H9 (cell line): ENCODE data around the gene RBM15. TPM values are rescaled to one million over a fixed set of nuclear protein-coding genes. Genes with fewer than 3 reads are reported as not detected.
A peak's percentile ranks its signal among the peaks of the same experiment; 100 is the strongest.

Experiments used
- DNase-seq: peaks from one replicate; pipeline ENCODE4 v3.0.0-alpha.2; 2017
- H2AFZ ChIP-seq: one replicate; pipeline ENCODE4 v1.6.1; 2013; ENCODE audit warnings: mild to moderate bottlenecking, low read length, control low read depth, moderate library complexity
- H2AK5ac ChIP-seq: 2 replicates; pipeline ENCODE4 v1.6.1; 2013; ENCODE audit warnings: low read length, control low read depth, mixed read lengths; ENCODE audit not compliant: insufficient read length
- H2BK120ac ChIP-seq: one replicate; pipeline ENCODE4 v1.6.1; 2013; ENCODE audit warnings: low read depth, mild to moderate bottlenecking, low read length, control low read depth, inconsistent platforms; ENCODE audit not compliant: poor library complexity, severe bottlenecking
- H2BK12ac ChIP-seq: 2 replicates; pipeline ENCODE4 v1.6.1; 2013; ENCODE audit warnings: low read length, control low read depth, mixed read lengths, low read depth; ENCODE audit not compliant: insufficient read length
- H2BK15ac ChIP-seq: 2 replicates; pipeline ENCODE4 v1.6.1; 2013; ENCODE audit warnings: low read depth, low read length, control low read depth
- H2BK20ac ChIP-seq: one replicate; pipeline ENCODE4 v1.6.1; 2013; ENCODE audit warnings: low read depth, mild to moderate bottlenecking, low read length, control low read depth, inconsistent platforms; ENCODE audit not compliant: poor library complexity, severe bottlenecking
- H2BK5ac ChIP-seq: 2 replicates; pipeline ENCODE4 v1.6.1; 2013; ENCODE audit warnings: low read length, control low read depth, mixed read lengths; ENCODE audit not compliant: insufficient read length
- H3K14ac ChIP-seq: 2 replicates; pipeline ENCODE4 v1.6.1; 2013; ENCODE audit warnings: low read length, control low read depth; ENCODE audit not compliant: insufficient read depth
- H3K18ac ChIP-seq: 2 replicates; pipeline ENCODE4 v1.6.1; 2013; ENCODE audit warnings: low read depth, mild to moderate bottlenecking, mixed read lengths, low read length, control low read depth; ENCODE audit not compliant: insufficient read length
- H3K23ac ChIP-seq: 2 replicates; pipeline ENCODE4 v1.6.1; 2013; ENCODE audit warnings: low read length, control low read depth, mixed read lengths, low read depth; ENCODE audit not compliant: insufficient read length
- H3K23me2 ChIP-seq: 2 replicates; pipeline ENCODE4 v1.6.1; 2013; ENCODE audit warnings: low read depth, mild to moderate bottlenecking, mixed read lengths, low read length, control low read depth; ENCODE audit not compliant: insufficient read length, poor library complexity, severe bottlenecking
- H3K27ac ChIP-seq: 2 replicates; pipeline ENCODE4 v1.5.1; 2013; ENCODE audit warnings: low read length, control low read depth, mixed read lengths, low read depth; ENCODE audit not compliant: insufficient read length
- H3K27me3 ChIP-seq: 2 replicates; pipeline ENCODE4 v1.6.1; 2013; ENCODE audit warnings: low read length, control low read depth, inconsistent platforms; ENCODE audit not compliant: insufficient read depth
- H3K4ac ChIP-seq: 2 replicates; pipeline ENCODE4 v1.6.1; 2013; ENCODE audit warnings: low read depth, mild to moderate bottlenecking, control low read depth, inconsistent platforms, low read length, moderate library complexity
- H3K4me1 ChIP-seq: 2 replicates; pipeline ENCODE4 v1.6.1; 2013; ENCODE audit warnings: low read length, control low read depth, inconsistent platforms; ENCODE audit not compliant: insufficient read depth
- H3K4me2 ChIP-seq: 2 replicates; pipeline ENCODE4 v1.6.1; 2013; ENCODE audit warnings: low read length, control low read depth, mixed read lengths; ENCODE audit not compliant: insufficient read length, insufficient read depth
- H3K56ac ChIP-seq: 2 replicates; pipeline ENCODE4 v1.6.1; 2013; ENCODE audit warnings: low read depth, mild to moderate bottlenecking, mixed read lengths, low read length, control low read depth; ENCODE audit not compliant: insufficient read length
- H3K79me1 ChIP-seq: 2 replicates; pipeline ENCODE4 v1.6.1; 2013; ENCODE audit warnings: low read depth, mild to moderate bottlenecking, moderate library complexity, low read length, control low read depth, inconsistent platforms; ENCODE audit not compliant: insufficient read depth, poor library complexity, severe bottlenecking
- H3K79me2 ChIP-seq: 2 replicates; pipeline ENCODE4 v1.6.1; 2013; ENCODE audit warnings: low read length, control low read depth, inconsistent platforms; ENCODE audit not compliant: insufficient read depth
- H3K9ac ChIP-seq: 2 replicates; pipeline ENCODE4 v1.6.1; 2013; ENCODE audit warnings: low read length, control low read depth, mixed read lengths; ENCODE audit not compliant: insufficient read length; ENCODE audit errors: extremely low read depth
- H3K9me3 ChIP-seq: one replicate; pipeline ENCODE4 v1.6.1; 2013; ENCODE audit warnings: low read depth, low read length, inconsistent platforms; ENCODE audit not compliant: control insufficient read depth
- H3T11ph ChIP-seq: one replicate; pipeline ENCODE4 v1.6.1; 2013; ENCODE audit warnings: mild to moderate bottlenecking, low read length, control low read depth, inconsistent platforms
- H4K20me1 ChIP-seq: one replicate; pipeline ENCODE4 v1.6.1; 2013; ENCODE audit not compliant: control insufficient read depth, insufficient read length, insufficient read depth
- H4K5ac ChIP-seq: 2 replicates; pipeline ENCODE4 v1.6.1; 2013; ENCODE audit warnings: low read depth, mild to moderate bottlenecking, mixed read lengths, low read length, control low read depth; ENCODE audit not compliant: insufficient read length
- H4K8ac ChIP-seq: replicated peaks from 2 replicates; pipeline ENCODE4 v1.6.1; 2013; ENCODE audit warnings: low read length, control low read depth, mixed read lengths, low read depth; ENCODE audit not compliant: insufficient read length
- H4K91ac ChIP-seq: 2 replicates; pipeline ENCODE4 v1.6.1; 2013; ENCODE audit warnings: low read depth, mild to moderate bottlenecking, moderate library complexity, mixed read lengths, low read length, control low read depth; ENCODE audit not compliant: insufficient read length
- H3K27ac Mint-ChIP-seq, 3 experiments: 2 replicates in 2 of 3; 3 replicates in 1 of 3; pipeline ENCODE4 v1.8.0; 2020 to 2021; ENCODE audit warnings: mixed read lengths in 3 of 3, mild to moderate bottlenecking in 1 of 3, moderate library complexity in 1 of 3
- H3K27me3 Mint-ChIP-seq: 2 replicates; pipeline ENCODE4 v1.8.0; 2021; ENCODE audit warnings: low read depth, mild to moderate bottlenecking, moderate library complexity, mixed read lengths
- H3K36me3 Mint-ChIP-seq, 3 experiments: 2 replicates in 2 of 3; 3 replicates in 1 of 3; pipeline ENCODE4 v1.8.0; 2020 to 2021; ENCODE audit warnings: low read depth in 3 of 3, mixed read lengths in 3 of 3; ENCODE audit not compliant: insufficient read depth in 1 of 3
- H3K4me1 Mint-ChIP-seq, 2 experiments: 2 replicates each; pipeline ENCODE4 v1.8.0; 2020; ENCODE audit warnings: mixed read lengths in 2 of 2
- H3K4me3 Mint-ChIP-seq, 2 experiments: 2 replicates in 1 of 2; 3 replicates in 1 of 2; pipeline ENCODE4 v1.8.0; 2020 to 2021; ENCODE audit warnings: mild to moderate bottlenecking in 2 of 2, mixed read lengths in 2 of 2, moderate library complexity in 1 of 2
- H3K9me3 Mint-ChIP-seq, 2 experiments: 2 replicates in 1 of 2; 3 replicates in 1 of 2; pipeline ENCODE4 v1.8.0; 2020; ENCODE audit warnings: mild to moderate bottlenecking in 2 of 2, mixed read lengths in 2 of 2, moderate library complexity in 1 of 2
- WGBS: extraction: QIAGEN DNeasy Blood & Tissue Kit; methylation state at CpG from one replicate; pipeline ENCODE4 v1.1.7; 2013; ENCODE audit warnings: missing lambda C conversion rate, low lambda C conversion rate, mixed read lengths; ENCODE audit not compliant: insufficient read length; ENCODE audit errors: extremely low coverage; 5-methylcytosine and 5-hydroxymethylcytosine counted together
- total RNA-seq: library from RNA; stranded (reverse); gene quantifications from 2 replicates; pipeline ENCODE4 v1.2.1, GENCODE V29; 2021
- TF ChIP-seq, protein P1 (sequence below): fragments of 200-600 bp; sonication (generic); conservative IDR thresholded peaks from 3 replicates; pipeline ENCODE4 v1.8.0; 2021; ENCODE audit warnings: antibody characterized with exemption, mild to moderate bottlenecking

Gene RBM15
- total RNA-seq, 1 experiment from 2014 or later = 62.0 TPM

GRCh38 chr1:110341146-110341871, 2.1 kb downstream of the RBM15 start:
- no peak overlapping the region for H3K23ac ChIP-seq
- H3K9me3 ChIP-seq = no peaks in the 10 kb centered on the region
- no peak overlapping the region for H2BK20ac ChIP-seq
- H3K9ac ChIP-seq = no peak overlapping the region
- no peak overlapping the region for H2AFZ ChIP-seq
- no peak overlapping the region for H2BK12ac ChIP-seq
- peaks cover 0 to 2% of the 10 kb centered on the region in 2 experiments; a peak in 1 of 5 replicates for H3K9me3 Mint-ChIP-seq
- no peak overlapping the region for H3K18ac ChIP-seq
- no peaks in the 10 kb centered on the region for H3K27me3 ChIP-seq
- peak overlapping the region in 1 of 3 experiments; percentile 35; a peak in 1 of 7 replicates for H3K27ac Mint-ChIP-seq
- H3K79me1 ChIP-seq = no peaks in the 10 kb centered on the region
- no peaks in the 10 kb centered on the region for H3K27me3 Mint-ChIP-seq
- no peak overlapping the region for H2BK15ac ChIP-seq
- no peak overlapping the region for H4K91ac ChIP-seq
- H3T11ph ChIP-seq = no peak overlapping the region
- no peak overlapping the region for H4K8ac ChIP-seq
- H4K5ac ChIP-seq = no peak overlapping the region
- H3K4me1 Mint-ChIP-seq = peaks cover 63 to 68% of the 10 kb centered on the region in 2 experiments
- peaks cover 41% of the 10 kb centered on the region for H3K79me2 ChIP-seq
- TF ChIP-seq, protein P1, sequence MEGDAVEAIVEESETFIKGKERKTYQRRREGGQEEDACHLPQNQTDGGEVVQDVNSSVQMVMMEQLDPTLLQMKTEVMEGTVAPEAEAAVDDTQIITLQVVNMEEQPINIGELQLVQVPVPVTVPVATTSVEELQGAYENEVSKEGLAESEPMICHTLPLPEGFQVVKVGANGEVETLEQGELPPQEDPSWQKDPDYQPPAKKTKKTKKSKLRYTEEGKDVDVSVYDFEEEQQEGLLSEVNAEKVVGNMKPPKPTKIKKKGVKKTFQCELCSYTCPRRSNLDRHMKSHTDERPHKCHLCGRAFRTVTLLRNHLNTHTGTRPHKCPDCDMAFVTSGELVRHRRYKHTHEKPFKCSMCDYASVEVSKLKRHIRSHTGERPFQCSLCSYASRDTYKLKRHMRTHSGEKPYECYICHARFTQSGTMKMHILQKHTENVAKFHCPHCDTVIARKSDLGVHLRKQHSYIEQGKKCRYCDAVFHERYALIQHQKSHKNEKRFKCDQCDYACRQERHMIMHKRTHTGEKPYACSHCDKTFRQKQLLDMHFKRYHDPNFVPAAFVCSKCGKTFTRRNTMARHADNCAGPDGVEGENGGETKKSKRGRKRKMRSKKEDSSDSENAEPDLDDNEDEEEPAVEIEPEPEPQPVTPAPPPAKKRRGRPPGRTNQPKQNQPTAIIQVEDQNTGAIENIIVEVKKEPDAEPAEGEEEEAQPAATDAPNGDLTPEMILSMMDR = no peak
- H2BK5ac ChIP-seq = no peak overlapping the region
- DNase-seq = no peak
- H3K4me3 Mint-ChIP-seq = no peak overlapping the region
- peaks cover 37 to 56% (median 54%) of the 10 kb centered on the region in 3 experiments for H3K36me3 Mint-ChIP-seq
- no peak overlapping the region for H3K4ac ChIP-seq
- H3K14ac ChIP-seq = no peak overlapping the region
- peak overlapping the region; percentile 93 for H3K4me2 ChIP-seq
- H3K4me1 ChIP-seq = peaks cover 3% of the 10 kb centered on the region; the same call in 1 of the 2 replicates
- H2AK5ac ChIP-seq = no peak overlapping the region
- H2BK120ac ChIP-seq = no peak overlapping the region
- peaks cover 13% of the 10 kb centered on the region for H3K23me2 ChIP-seq
- H4K20me1 ChIP-seq = no peaks in the 10 kb centered on the region
- H3K56ac ChIP-seq = no peak overlapping the region
- WGBS = no CpG with 5 or more reads among the region's 27 CpGs
- no peak overlapping the region for H3K27ac ChIP-seq
